ENCODE data around the gene PIR.

Gene PIR

GRCh38 chrX:15350329-15350996 is 142.7 kb downstream of the PIR start:
- DNase-seq (ENCODE audit: low read depth in 2 of 2, low spot score in 1 of 2), result no peak

GRCh38 chrX:15349046-15349445 is 144.1 kb downstream of the PIR start:
- DNase-seq (ENCODE audit: low read depth in 2 of 2, low spot score in 1 of 2), result no peak

- no peak for DNase-seq (ENCODE audit: low read depth in 2 of 2, low spot score in 1 of 2)
These were observed 147.2 kb downstream of the PIR start for GRCh38 chrX:15345976-15346375.

- no peak for DNase-seq (ENCODE audit: low read depth in 2 of 2, low spot score in 1 of 2)
These were observed 149.0 kb downstream of the PIR start for GRCh38 chrX:15344106-15344505.

GRCh38 chrX:15343075-15343476 is 150.1 kb downstream of the PIR start:
- DNase-seq (ENCODE audit: low read depth in 2 of 2, low spot score in 1 of 2), result no peak

GRCh38 chrX:15340867-15341266 is 152.3 kb downstream of the PIR start:
- no peak for DNase-seq (ENCODE audit: low read depth in 2 of 2, low spot score in 1 of 2)

- peak in 1 of 2 donors; percentile 9 for DNase-seq (ENCODE audit: low read depth in 2 of 2, low spot score in 1 of 2)
These were observed 157.1 kb downstream of the PIR start for GRCh38 chrX:15336023-15336413.

GRCh38 chrX:15335135-15336022 is 157.8 kb downstream of the PIR start, which contains the start of gene PIGA:
PIGA (minus strand) TSS chrX:15335523; CDS start chrX:15331930, 3,593 bp downstream.
- DNase-seq (ENCODE audit: low read depth in 2 of 2, low spot score in 1 of 2), result peak; percentile 63 to 80

Measured in stimulated activated CD8-positive, alpha-beta memory T cell treated with anti-CD3 and anti-CD28 coated beads, Interleukin-4, amount 100 ng/mL, for 1 hour (primary cell).